Hepatocyte (in vitro differentiated cells): ENCODE data around the gene TMC2.

Experiments used
- EZH2 ChIP-seq: fragments of 200-600 bp; sonication (generic); IDR thresholded peaks from 2 replicates; pipeline ENCODE4 v1.6.1; 2016; ENCODE audit warnings: antibody characterized with exemption, mild to moderate bottlenecking, borderline replicate concordance
- EZH2phosphoT487 ChIP-seq: fragments of 200-600 bp; sonication (generic); IDR thresholded peaks from one replicate; pipeline ENCODE4 v1.6.1; 2018; ENCODE audit warnings: antibody characterized with exemption, mild to moderate bottlenecking, low read depth, moderate library complexity; ENCODE audit not compliant: unreplicated experiment, severe bottlenecking
- TF ChIP-seq, protein P1 (sequence below): fragments of 200-600 bp; sonication (generic); IDR thresholded peaks from 2 replicates; pipeline ENCODE4 v1.5.1; 2016; ENCODE audit warnings: antibody characterized with exemption, mild to moderate bottlenecking; ENCODE audit not compliant: poor library complexity

GRCh38 chr20:2578475-2579192, 42.3 kb downstream of the TMC2 start:
- TF ChIP-seq, protein P1, sequence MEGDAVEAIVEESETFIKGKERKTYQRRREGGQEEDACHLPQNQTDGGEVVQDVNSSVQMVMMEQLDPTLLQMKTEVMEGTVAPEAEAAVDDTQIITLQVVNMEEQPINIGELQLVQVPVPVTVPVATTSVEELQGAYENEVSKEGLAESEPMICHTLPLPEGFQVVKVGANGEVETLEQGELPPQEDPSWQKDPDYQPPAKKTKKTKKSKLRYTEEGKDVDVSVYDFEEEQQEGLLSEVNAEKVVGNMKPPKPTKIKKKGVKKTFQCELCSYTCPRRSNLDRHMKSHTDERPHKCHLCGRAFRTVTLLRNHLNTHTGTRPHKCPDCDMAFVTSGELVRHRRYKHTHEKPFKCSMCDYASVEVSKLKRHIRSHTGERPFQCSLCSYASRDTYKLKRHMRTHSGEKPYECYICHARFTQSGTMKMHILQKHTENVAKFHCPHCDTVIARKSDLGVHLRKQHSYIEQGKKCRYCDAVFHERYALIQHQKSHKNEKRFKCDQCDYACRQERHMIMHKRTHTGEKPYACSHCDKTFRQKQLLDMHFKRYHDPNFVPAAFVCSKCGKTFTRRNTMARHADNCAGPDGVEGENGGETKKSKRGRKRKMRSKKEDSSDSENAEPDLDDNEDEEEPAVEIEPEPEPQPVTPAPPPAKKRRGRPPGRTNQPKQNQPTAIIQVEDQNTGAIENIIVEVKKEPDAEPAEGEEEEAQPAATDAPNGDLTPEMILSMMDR = no peak
- no peak for TF ChIP-seq EZH2
- TF ChIP-seq EZH2phosphoT487 = no peak
